Large intestine (tissue), 3 donors: ENCODE data around the gene PPP2R2C. TPM values are rescaled to one million over a fixed set of nuclear protein-coding genes. Genes with fewer than 3 reads are reported as not detected.

Source experiments
- DNase-seq, 2 donors: peaks; one replicate each; pipeline versions ENCODE4 v3.0.0 to v3.0.0-alpha.2; 2013
- H3K27ac ChIP-seq: one replicate; pipeline ENCODE4 v1.5.1; 2013; ENCODE audit warnings: low read length
- H3K27me3 ChIP-seq: 2 replicates; pipeline ENCODE4 v1.6.1; 2013; ENCODE audit warnings: low read length; ENCODE audit not compliant: control insufficient read depth, insufficient read depth
- H3K36me3 ChIP-seq: 2 replicates; pipeline ENCODE4 v1.6.1; 2013; ENCODE audit warnings: low read length; ENCODE audit not compliant: control insufficient read depth, insufficient read depth
- H3K4me1 ChIP-seq: one replicate; pipeline ENCODE4 v1.6.1; 2013; ENCODE audit warnings: low read length; ENCODE audit not compliant: control insufficient read depth, insufficient read depth
- H3K4me3 ChIP-seq: one replicate; pipeline ENCODE4 v1.5.1; 2013; ENCODE audit warnings: low read length
- H3K9me3 ChIP-seq: one replicate; pipeline ENCODE4 v1.6.1; 2013; ENCODE audit warnings: mild to moderate bottlenecking, low read depth, low read length, moderate library complexity; ENCODE audit not compliant: control insufficient read depth
- WGBS: methylation state at CpG from one replicate; pipeline ENCODE4 v1.1.5; 2013; ENCODE audit warnings: low lambda C conversion rate; ENCODE audit not compliant: insufficient coverage; 5-methylcytosine and 5-hydroxymethylcytosine counted together
- polyA plus RNA-seq: library from polyadenylated mRNA; unstranded; fragments of 120-200 nt; gene quantifications from one replicate; pipeline ENCODE4 v1.2.1, GENCODE V29; 2013

PPP2R2C gene
- polyA plus RNA-seq, 1 donor, result 3.9 TPM

- DNase-seq, result no peak
- Histone ChIP-seq H3K36me3 (no peaks in the 10 kb centered on the region), H3K4me1 (no peaks in the 10 kb centered on the region), H3K27ac (no peak overlapping the region), H3K27me3 (no peaks in the 10 kb centered on the region), H3K9me3 (no peaks in the 10 kb centered on the region), H3K4me3 (no peak overlapping the region)
- whole genome bisulfite sequencing, result no CpG with 5 or more reads among the region's 3 CpGs
These were observed 117.4 kb downstream of the PPP2R2C start for GRCh38 chr4:6355052-6355451.

GRCh38 chr4:6354626-6355025 lies 117.8 kb downstream of the PPP2R2C start:
- no CpG with 5 or more reads among the region's 8 CpGs for WGBS
- Histone ChIP-seq H3K36me3 (no peaks in the 10 kb centered on the region), H3K9me3 (no peaks in the 10 kb centered on the region), H3K27ac (no peak overlapping the region), H3K4me3 (no peak overlapping the region), H3K27me3 (no peaks in the 10 kb centered on the region), H3K4me1 (no peaks in the 10 kb centered on the region)
- DNase-seq, result no peak

GRCh38 chr4:6354119-6354518 lies 118.3 kb downstream of the PPP2R2C start:
- Histone ChIP-seq H3K9me3 (no peaks in the 10 kb centered on the region), H3K4me1 (no peaks in the 10 kb centered on the region), H3K27ac (no peak overlapping the region), H3K4me3 (no peak overlapping the region), H3K36me3 (no peaks in the 10 kb centered on the region), H3K27me3 (no peaks in the 10 kb centered on the region)
- WGBS, result no CpG with 5 or more reads among the region's 15 CpGs
- DNase-seq, result no peak

- H3K27me3 ChIP-seq, result no peaks in the 10 kb centered on the region
These were observed 120.3 kb downstream of the PPP2R2C start for GRCh38 chr4:6352031-6352692.

GRCh38 chr4:6351246-6352000 lies 121.0 kb downstream of the PPP2R2C start:
- WGBS, result no CpG with 5 or more reads among the region's 22 CpGs

More at GRCh38 chr4:6352031-6352692, 120.3 kb downstream of the PPP2R2C start:
- no CpG with 5 or more reads among the region's 13 CpGs for WGBS
- H3K4me3 ChIP-seq, result no peak overlapping the region
- H3K27ac ChIP-seq, result no peak overlapping the region
- no peaks in the 10 kb centered on the region for H3K9me3 ChIP-seq
- no peaks in the 10 kb centered on the region for H3K36me3 ChIP-seq
- DNase-seq, result no peak
- no peaks in the 10 kb centered on the region for H3K4me1 ChIP-seq

GRCh38 chr4:6350646-6351045 lies 121.8 kb downstream of the PPP2R2C start:
- no CpG with 5 or more reads among the region's 8 CpGs for WGBS
- H3K4me3 ChIP-seq, result no peak overlapping the region
- no peaks in the 10 kb centered on the region for H3K36me3 ChIP-seq
- H3K27ac ChIP-seq, result no peak overlapping the region
- DNase-seq, result no peak
- H3K9me3 ChIP-seq, result no peaks in the 10 kb centered on the region
- H3K27me3 ChIP-seq, result peaks cover 2% of the 10 kb centered on the region
- no peaks in the 10 kb centered on the region for H3K4me1 ChIP-seq

More at GRCh38 chr4:6351246-6352000, 121.0 kb downstream of the PPP2R2C start:
- Histone ChIP-seq H3K4me1 (no peaks in the 10 kb centered on the region), H3K36me3 (no peaks in the 10 kb centered on the region), H3K27ac (no peak overlapping the region), H3K9me3 (no peaks in the 10 kb centered on the region), H3K4me3 (no peak overlapping the region), H3K27me3 (peaks cover 2% of the 10 kb centered on the region)
- no peak for DNase-seq

- WGBS, result 100% methylated on average over 4 of the region's 19 CpGs
- no peak for DNase-seq
- Histone ChIP-seq H3K27ac (no peak overlapping the region), H3K4me3 (no peak overlapping the region), H3K4me1 (no peaks in the 10 kb centered on the region), H3K36me3 (no peaks in the 10 kb centered on the region), H3K9me3 (no peaks in the 10 kb centered on the region), H3K27me3 (peaks cover 2% of the 10 kb centered on the region)
These were observed 122.4 kb downstream of the PPP2R2C start for GRCh38 chr4:6349896-6350603.

- Histone ChIP-seq H3K4me1 (no peaks in the 10 kb centered on the region), H3K9me3 (no peaks in the 10 kb centered on the region), H3K27me3 (peaks cover 2% of the 10 kb centered on the region), H3K27ac (no peak overlapping the region), H3K36me3 (no peaks in the 10 kb centered on the region), H3K4me3 (no peak overlapping the region)
- no peak for DNase-seq
- no CpG with 5 or more reads among the region's 4 CpGs for WGBS
These were observed 124.0 kb downstream of the PPP2R2C start for GRCh38 chr4:6348408-6348807.

- Histone ChIP-seq H3K9me3 (no peaks in the 10 kb centered on the region), H3K4me3 (no peak overlapping the region), H3K27ac (no peak overlapping the region), H3K27me3 (peaks cover 2% of the 10 kb centered on the region), H3K4me1 (no peaks in the 10 kb centered on the region), H3K36me3 (no peaks in the 10 kb centered on the region)
- no peak for DNase-seq
- no CpG with 5 or more reads among the region's 17 CpGs for WGBS
These were observed 124.8 kb downstream of the PPP2R2C start for GRCh38 chr4:6347511-6348045.

- Histone ChIP-seq H3K27me3 (peaks cover 3% of the 10 kb centered on the region), H3K4me3 (no peak overlapping the region), H3K9me3 (no peaks in the 10 kb centered on the region), H3K4me1 (no peaks in the 10 kb centered on the region), H3K27ac (no peak overlapping the region), H3K36me3 (no peaks in the 10 kb centered on the region)
- WGBS, result no CpG with 5 or more reads among the region's 16 CpGs
- no peak for DNase-seq
These were observed 125.9 kb downstream of the PPP2R2C start for GRCh38 chr4:6346373-6347110.
